HEK293 (cell line): ENCODE measurements around the gene YJU2.

ENCODE experiments used
- CTCF ChIP-seq: fragments of 450-650 bp; formaldehyde crosslinking; IDR thresholded peaks from 2 replicates; pipeline ENCODE4 v1.5.1; 2016; ENCODE audit warnings: missing biosample characterization, missing genetic modification characterization
- REST ChIP-seq: fragments of 450-650 bp; formaldehyde crosslinking; IDR thresholded peaks from 2 replicates; pipeline ENCODE4 v1.5.1; 2016; ENCODE audit warnings: missing biosample characterization, missing genetic modification characterization
- TCF7L2 ChIP-seq: IDR thresholded peaks from 2 replicates; pipeline ENCODE4 v1.6.1; 2011; ENCODE audit warnings: low read depth, mild to moderate bottlenecking, inconsistent platforms, low read length, moderate library complexity, borderline replicate concordance
- ZNF133 ChIP-seq: fragments of 450-650 bp; formaldehyde crosslinking; IDR thresholded peaks from 2 replicates; pipeline ENCODE4 v1.5.1; 2016; ENCODE audit warnings: missing biosample characterization, missing genetic modification characterization
- ZNF830 ChIP-seq: fragments of 450-650 bp; IDR thresholded peaks from 2 replicates; pipeline ENCODE4 v1.5.0; 2018; ENCODE audit warnings: missing biosample characterization, missing genetic modification characterization, low read depth, mild to moderate bottlenecking, moderate library complexity

GRCh38 chr19:4257025-4257424, 10.1 kb downstream of the YJU2 start:
- TF ChIP-seq CTCF (no peak), ZNF133 (no peak), REST (tag by site-specific recombination) (no peak), TCF7L2 (no peak), ZNF830 (no peak)
